C1 segment of cervical spinal cord (tissue), 14 donors: ENCODE measurements around the gene DYNLL2.
"Not testable (repeated sequence)": the region's sequence is repeated elsewhere in the genome, so short reads cannot be mapped to it uniquely, and the experiment has no call there.

Experiments used
- DNase-seq, 14 donors: peaks; one replicate each; lab custom pipeline; 2025; lab: John Stamatoyannopoulos, UW

The DYNLL2 gene

DNA sequence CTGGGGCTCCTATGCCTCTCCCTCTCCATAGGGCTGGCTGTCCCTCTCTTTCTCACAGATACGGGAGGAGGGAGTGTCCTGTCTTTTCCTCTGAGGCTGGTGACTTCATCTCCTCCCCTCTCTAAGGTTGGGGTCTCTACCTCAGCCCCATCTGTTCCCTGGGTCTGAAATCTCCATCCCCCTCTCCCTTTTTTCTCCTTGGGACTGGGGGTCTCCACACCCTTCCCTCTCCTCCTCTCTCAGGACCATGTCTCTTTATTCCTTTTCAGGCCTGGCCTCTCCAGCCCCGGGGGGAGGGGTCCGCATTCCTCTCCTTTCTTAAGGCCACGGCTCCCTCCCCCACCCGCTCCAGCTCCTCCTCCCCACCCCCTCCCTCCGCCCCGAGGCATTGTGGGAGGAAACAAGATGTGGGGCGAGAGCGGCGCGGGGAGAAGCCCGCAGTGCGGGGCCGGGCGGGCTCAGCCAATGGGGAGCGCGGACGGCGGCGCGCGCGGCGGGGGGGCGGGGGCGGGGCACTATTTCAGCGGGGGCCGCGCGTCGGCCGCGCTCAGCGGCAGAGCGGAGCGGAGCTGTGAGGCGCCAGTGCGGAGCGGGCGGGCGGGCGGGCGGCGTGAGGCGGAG is at the start of gene DYNLL2:
Gene DYNLL2, plus strand, starts transcription at position 550 of the 621 bp plus-strand sequence. CDS start 3,672 bp downstream, outside the sequence.
- DNase-seq = peak; percentile 31 to 91 (median 78)

DNA sequence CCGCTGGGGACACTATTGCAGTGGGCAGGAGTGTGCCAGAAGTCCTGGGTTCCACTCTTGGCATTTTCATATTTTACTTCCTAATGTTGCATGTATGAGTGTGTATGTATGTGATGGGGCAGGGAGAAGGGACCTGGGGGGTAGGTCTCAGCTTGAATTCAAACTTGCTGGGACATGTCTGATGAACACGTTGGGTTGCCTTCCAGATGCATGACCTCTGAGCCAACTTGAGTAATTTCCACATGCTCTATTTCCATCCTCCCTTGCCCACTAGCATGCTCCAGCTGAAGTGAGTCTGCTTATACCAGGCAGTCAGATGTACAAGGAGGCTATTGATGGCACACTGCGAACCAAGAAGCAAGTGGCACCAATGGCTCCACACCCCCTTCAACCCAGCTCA is 43.2 kb upstream of the DYNLL2 start:
- no peak for DNase-seq

DNA sequence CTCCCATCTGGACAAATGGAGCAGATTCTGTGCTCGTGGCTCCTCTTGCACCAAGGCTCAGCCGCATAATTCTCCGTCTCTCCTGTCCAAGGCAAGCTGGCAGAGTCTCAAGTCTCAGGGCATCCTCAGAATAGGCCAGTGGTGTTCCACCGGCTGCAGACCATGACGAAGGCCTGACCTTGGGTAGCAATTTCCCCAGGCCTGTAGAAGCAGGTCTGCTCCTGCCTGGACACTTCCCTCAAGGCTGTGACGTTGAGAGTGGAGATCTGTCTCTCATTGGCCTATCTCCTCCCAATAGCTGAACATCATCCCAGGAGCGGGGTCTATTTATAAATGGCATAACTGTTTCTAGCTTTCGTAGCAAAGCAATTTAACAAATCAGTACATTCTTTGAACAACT is 42.8 kb upstream of the DYNLL2 start:
- DNase-seq = no peak

DNA sequence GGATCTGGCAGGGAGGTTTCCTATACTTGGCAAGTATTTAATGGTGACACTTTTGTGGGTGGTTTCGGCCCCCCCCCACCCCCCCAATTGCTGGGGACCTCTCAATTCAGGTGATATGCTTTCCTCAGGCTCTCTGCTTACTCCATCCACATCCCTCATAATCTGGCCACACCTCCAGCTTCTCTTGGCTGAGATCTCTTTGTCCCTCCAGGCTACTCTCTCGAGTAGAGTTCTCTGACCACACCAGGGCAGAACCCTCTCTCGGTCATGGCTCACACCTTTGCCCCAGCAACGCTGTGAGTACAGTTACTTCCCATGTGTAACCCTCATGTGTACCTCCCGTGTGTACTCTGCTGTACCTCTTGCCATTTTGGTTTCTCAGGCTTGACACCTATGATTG is 42.1 kb upstream of the DYNLL2 start:
- no peak for DNase-seq

DNA sequence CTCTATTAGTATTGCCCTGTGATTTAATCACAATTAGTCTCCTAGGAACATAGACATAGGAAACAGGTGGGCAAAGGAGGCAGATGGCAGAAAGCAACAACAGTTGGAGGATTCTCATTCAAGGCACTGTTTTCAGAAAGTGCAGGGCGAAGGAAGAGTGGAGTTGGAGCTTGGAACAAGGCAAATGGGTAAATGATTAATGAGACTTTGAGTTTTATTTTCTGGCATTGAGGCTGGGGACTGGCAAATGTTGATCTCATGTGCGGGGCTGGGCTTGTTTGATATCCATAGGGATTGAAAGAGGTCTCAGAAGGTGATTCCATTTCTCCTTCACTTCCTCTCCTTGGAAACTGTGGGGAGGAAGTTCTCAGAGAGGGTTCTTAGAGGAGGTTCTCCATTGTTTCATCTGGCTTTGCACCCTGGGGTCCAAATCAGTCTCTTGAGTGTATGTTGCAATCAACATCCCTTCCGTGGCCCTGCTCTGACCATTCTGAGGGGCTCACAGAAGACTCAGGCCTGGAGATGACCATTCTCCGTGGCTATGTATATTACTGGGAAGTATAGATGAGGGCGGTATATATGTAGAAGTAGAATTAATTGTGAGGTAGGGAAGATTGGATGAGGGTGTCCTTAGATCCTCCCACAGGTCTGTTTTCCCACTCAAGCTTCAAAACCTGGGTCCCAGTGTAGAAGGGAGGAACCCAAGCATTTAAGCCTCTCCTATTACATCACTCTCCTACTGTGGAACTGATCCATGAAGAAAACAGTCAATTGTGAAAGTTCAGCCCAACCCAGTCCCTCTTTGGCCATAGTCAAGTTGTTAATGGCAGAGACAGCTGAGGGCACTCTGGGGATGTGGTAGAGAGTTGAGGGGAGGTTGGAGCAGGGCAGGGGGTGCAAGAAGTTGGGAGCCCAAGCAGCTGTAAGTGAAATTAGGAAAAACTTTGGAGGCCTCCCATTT is 39.7 kb upstream of the DYNLL2 start:
- DNase-seq = no peak

DNA sequence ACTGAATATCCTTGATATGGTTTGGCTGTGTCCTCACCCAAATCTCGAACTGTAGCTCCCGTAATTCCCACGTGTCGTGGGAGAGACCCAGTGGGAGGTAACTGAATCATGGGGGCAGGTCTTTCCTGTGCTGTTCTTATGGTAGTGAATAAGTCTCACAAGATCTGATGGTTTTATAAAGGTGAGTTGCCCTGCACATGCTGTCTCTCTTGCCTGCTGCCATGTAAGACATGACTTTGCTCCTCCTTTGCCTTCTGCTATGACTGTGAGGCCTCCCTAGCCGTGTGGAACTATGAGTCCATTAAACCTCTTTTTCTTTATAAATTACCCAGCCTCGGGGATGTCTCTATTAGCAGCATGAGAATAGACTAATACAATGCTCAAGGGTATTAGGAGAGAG is 39.0 kb upstream of the DYNLL2 start:
- not testable (repeated sequence) for DNase-seq

DNA sequence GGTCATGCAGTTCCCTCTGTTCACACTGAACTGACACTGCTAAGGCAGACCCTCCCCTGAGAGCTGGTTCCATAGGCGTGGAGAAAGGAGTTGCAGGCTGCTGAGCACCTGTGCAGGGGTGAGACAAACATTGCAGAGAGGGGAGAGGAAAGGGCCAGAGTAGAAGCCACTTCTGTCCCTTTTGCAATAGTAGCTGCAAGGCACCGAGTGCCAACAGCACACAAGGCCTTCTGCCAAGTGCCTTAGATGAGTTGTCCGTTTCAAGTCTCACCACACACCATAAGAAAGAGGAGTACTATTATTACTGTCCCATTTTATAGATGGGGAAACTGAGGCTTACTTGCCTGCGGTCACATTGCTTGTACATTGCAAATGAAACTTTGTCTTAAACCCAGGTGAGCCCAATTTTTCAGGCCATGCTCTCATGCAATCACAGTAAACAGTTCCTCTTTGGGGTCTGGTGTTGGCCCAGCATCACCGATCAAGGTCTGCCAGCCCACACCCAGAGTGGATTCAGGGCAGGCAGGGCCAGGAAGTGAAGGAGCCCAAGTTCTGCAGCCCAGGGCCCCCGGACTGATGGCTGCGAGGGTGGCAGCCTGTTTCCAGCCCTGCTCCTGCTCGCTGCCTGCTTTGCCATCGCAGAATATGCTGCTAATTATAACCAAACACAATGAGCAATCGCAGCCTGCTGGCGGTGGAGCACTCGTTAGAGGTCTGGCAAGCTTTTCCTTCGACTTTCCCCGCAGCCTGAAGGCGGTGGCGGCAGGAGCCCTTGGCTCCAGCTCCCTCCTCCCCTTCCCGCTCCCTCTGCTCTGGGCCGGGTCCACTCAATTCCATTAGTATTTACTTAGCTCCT is 36.8 kb upstream of the DYNLL2 start:
- DNase-seq = peak in 1 of 14 donors; percentile 69

DNA sequence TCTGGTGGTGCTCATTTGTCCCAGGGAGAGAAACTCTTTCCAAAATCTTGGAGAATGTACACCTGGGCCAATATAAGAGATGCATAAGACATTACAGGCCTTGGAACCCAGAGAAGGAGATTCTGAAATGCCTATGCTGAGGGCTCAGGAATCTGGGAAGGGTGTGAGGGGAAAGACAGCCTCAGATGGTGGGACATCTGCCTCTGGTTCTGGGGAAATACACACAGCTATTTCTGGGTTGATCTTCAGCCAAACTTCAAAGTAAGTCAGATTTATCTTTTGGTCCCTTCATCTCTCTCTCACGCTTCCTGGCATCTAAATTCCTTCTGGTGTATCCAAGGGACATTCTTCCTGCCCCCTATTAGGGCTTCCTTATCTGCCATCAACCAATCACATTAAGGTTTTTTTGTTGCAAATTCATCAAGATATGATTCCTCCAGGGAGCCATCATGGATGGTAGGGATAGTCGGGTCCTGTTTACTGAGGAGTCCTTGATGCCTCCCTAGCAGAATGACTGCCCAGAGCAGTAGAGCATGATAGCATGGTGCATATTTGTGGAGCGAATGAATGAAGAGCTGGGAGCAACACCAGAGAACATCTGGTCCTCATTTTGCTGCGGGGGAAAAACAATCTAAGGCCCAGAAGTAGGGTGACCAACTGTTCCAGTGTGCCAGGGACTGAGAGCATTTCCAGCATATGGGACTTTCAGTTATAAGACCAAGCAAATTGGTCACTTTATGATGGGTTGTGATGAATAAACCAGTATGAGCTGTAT is 35.7 kb upstream of the DYNLL2 start:
- no peak for DNase-seq

DNA sequence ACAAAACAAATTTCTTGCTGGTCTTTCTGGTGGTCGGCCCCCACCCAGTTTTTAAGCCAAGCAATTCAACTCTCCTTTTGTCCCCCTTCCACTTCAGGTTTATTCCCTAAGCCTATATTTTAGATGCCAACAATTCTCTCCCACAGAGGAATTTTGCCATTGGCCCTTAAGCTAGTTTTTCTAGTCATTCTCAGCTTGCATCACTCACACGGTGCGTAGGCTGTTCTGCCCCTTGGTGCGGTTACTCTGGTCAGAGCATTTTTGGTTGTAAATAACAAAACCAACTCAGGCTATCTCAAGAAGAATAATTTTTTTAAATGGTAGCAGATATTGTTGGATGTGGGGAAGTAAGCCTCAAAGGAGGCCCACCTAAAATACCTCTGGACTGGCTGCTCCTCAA is 33.7 kb upstream of the DYNLL2 start:
- no peak for DNase-seq

DNA sequence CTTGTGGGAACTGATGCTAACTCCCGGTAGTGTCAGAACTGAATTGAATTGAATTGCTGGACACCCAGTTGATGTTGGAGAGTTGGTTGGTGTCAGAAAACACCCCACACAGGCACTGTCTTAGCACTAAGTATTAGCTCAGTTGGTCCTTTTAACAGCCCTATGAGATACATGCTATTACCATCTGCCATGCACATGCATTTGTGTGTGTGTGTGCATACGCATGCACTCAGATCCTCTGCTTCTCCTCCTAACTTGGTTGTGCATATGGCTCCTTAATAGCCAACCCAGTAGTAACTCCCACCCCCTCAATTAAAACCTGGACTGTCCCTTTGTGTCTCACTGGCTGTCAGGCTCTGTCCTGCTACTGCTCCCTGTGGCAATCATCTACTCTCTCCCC is 32.3 kb upstream of the DYNLL2 start:
- no peak for DNase-seq

DNA sequence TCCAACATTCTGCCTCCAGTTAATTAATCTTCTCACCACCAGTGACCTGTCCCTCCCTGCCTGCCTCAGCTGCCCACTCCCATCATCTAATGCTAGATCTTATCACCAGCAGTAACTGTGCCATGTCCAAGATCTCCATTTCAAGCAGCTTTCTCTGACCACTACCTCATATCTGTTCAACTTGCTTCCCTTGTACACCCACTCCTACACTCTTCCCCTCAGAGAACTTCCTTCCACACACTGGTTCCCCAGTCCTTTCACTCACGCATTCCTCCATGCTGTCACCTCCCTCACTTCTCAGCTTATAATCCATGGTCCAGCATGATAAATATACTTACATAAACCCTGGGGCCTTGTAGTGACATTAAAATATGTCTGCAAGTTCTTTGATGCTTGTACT is 31.8 kb upstream of the DYNLL2 start:
- no peak for DNase-seq

DNA sequence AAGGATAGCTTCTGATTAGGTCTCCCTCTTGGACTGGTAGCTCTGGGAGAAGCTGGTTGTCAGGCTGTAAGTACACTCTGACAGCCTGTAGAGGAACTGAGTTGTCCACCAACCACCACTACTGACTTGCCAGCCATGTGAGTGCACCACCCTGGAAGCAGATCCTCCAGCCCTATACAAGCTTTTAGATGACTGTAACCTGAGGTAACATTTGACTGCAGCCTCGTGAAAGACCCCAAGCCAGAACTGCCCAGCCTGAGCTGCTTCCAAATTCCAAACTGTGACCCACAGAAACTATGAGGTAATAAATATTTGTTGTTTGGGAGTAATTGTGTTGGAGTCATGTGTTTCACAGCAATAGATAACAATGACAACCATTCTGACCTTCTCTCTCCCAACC is 30.8 kb upstream of the DYNLL2 start:
- DNase-seq = no peak

DNA sequence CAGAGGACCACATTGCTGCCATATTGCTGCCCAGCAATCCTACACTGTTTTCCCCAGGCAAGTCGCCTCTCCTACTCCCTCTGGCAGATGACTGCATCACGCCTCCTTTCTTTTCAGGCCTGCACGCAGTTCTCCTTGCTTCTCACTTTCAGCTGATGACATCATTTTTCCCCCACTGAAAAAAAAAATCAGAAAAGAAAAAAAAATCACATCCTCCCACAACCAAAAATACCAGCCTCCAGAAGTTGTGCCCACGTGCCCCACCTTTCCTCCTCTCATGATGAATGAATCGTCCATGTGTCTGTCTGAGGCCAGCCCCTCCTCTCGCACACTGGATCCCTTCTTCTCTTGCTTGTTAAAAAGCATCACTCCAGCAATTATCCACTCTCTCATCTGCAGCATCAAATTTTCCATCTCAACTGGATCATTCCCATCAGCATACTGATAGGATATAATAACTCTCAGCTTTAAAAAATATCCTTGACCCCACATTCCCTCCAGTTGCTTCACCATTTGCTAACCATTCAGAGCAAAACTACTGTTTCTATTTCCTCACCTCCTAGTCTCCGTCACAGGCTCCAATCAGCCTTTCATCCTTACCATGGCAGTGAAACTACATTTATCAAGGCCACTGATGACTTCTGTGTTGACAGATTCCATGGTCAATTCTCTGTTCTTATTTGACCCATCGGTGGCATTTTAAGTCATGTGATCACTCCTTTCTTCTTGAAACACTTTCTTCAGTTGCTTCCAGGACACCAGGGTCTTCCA is 30.1 kb upstream of the DYNLL2 start:
- no peak for DNase-seq

DNA sequence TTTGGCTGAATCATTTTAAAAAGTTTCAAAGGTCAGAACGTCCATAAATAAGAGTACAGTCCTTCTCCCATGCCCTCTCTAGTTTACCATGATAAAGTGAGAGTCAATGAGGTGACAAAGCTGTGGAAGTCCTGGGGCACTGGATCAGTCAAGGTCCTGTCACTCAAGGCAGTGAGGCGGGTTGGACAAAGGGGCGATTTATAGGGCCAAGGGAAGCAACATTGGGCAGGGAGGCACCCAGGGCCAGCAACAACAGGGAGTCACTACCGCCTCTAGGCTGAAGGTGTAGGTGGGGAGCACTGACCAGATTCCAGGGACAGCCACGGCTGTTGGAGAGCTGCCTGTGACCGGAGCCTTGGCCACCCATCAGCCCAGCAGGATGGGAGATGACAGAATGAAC is 28.6 kb upstream of the DYNLL2 start:
- no peak for DNase-seq

DNA sequence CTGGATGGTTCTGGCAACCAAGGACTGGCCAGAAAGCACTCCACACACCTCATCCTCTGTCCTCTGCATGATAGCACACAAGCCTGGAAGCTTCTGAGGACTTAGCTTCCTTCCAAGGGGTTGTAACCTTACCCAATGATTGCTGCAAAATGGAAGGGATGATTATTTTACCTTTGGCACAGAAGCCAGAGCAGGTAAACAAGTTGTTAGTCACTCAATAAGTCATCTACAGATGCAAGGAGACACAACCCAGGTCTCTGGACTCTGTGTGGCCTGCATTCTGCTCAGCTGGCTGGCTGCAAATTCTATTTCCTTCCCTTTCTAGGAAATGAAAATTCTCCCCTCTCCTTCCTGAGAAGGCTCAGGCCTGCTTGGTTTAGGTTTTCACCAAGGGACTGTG is 26.7 kb upstream of the DYNLL2 start:
- DNase-seq = no peak

DNA sequence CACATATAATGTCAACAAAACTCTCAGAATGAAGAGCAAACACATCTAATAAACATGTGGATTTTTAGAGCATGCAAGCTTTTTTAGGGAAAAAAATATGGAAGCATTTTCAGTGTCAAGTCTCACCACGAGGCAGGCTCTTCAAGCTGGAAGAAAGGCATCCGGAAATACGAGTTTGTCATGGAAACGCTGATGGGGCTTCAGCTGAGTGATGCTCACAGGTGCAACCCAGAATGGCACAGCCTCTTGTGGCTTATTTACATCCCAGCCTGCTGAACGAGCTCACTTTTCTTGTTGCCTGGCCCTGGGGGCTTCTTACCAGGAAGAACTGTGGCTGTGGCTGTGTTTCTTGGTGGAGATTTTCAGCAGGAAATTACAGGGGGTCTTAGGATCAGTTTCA is 24.1 kb upstream of the DYNLL2 start:
- DNase-seq = no peak

DNA sequence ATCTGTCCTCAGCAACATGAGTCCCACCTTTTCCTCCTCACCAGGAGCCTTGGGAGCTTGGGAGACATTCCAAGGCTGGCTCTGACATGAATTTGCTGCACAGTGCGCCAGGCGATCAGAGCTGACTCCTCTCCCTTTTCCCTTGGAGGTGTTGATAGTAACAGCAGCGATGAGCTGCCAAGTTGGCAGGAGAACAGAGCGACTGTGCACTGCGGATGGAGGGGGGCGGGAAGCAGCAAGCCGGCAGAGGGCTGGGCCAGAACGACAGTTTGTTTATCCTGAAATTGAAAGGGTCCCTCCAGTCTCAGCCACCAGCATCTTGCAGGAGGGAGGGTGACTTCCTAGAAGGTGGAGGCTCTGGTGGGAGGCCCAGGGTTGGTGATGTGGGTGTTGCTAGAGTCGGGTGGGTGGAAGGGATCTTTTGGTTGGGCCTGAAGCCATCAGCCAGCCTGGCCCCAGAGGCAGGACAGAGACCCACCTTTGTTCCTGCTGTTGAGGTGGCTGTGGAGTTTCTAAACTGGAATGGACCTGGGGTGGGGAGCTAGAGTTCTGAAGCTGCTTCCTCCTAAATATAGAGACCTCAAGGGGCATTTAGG is 22.5 kb upstream of the DYNLL2 start:
- DNase-seq = peak in 2 of 14 donors; percentile 4 to 76

DNA sequence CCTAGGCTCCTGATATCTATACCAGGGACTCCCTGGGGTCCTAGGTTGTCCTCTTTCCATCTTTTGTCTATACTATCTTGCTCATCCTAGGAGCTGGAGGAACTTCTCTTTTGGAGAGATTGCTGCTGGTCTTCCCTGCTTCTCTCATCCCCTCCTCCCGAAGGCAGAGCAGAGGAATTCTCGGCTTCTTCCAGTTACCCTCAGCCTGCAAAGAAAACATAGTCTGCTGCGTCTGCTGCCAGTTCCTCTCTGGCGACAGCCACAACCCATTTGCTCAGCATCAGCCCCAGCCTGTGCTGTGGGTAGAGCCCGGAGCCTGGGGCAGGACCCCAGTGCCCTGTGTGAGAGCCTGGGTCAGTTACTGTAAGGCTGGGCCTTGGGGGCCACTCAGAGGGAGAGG is 21.5 kb upstream of the DYNLL2 start:
- no peak for DNase-seq

DNA sequence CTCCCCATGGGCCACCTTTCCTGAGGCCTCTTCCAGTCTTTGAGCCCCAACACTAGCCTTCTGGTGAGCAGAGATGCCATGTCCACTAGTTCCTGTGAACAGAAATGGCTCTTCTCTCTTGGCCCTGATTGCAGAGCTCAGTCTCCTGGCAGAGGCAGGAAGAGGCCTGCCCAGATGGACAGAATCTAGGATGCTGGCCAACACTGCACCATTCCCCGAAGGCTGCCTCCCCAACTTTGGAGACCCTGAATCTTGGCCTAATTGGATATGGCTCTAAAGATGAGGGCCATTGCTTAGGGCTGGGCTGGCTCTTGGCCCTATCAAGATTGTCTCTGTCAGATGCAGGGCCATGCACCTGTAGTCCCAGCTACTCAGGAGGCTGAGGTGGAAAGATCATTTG is 18.0 kb upstream of the DYNLL2 start:
- no peak for DNase-seq

DNA sequence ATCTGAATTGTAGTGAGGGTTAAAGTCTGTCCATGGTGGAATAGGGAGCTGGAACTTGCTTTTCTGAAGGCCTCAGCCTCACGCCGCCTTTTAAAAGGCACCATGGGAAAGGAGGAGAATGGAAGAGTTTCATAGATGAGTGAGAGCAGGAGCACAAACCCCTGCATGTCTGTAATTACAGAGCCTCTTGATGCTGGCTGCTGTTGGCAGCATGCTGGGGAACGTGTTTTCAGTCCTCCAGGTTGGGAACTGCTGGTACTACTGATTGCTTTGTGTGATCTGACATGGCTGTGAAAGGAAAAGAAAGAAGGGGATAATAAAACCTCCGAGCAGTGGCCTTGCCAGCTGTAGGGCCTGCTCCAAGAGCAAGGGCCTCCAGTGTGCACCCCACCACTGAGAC is 16.8 kb upstream of the DYNLL2 start:
- no peak for DNase-seq
